K562 (cell line): Measurements from ENCODE around the gene TMOD2. TPM values are rescaled to one million over a fixed set of nuclear protein-coding genes. Genes with fewer than 3 reads are reported as not detected.
A peak's percentile ranks its signal among the peaks of the same experiment; 100 is the strongest.

Experiments
- ATAC-seq: fragments of 200-7000 bp; cut with Tn5 transposase; 3 replicates; pipeline ENCODE4 v1.9.1; 2020; ENCODE audit warnings: moderate library complexity
- BruUV-seq: library from RNA; stranded (reverse); fragments of 400-500 nt; replicated peaks from 2 replicates; lab custom pipeline; 2021; lab: Mats Ljungman, UMichigan
- CTCF ChIA-PET: fragments of 300-600 bp; formaldehyde crosslinking; extraction: SDS; loops from one replicate; lab custom pipeline; 2021; ENCODE audit warnings: low intra/inter-chr PET ratio; lab: Yijun Ruan, JAX
- POLR2A ChIA-PET: fragments of 300-600, 350-650 bp; sonication (Branson Sonifier 250); formaldehyde crosslinking; extraction: SDS; loops from one replicate; lab custom pipeline; 2021; ENCODE audit warnings: antibody characterized with exemption, inconsistent platforms; lab: Yijun Ruan, JAX
- DNase-seq, 4 experiments: peaks; one replicate each; pipeline versions ENCODE4 v3.0.0 to v3.0.0-alpha.2; 2011 to 2018; ENCODE audit warnings: low spot score in 3 of 4, mixed read lengths in 3 of 4; ENCODE audit errors: extremely low read depth in 1 of 4
- FAIRE-seq: peaks from 2 replicates; lab custom pipeline; 2011; peaks lifted over from hg19 to GRCh38; lab: Jason Lieb, UNC
- H2AFZ ChIP-seq: 2 replicates; pipeline ENCODE4 v1.6.0; 2011; ENCODE audit warnings: low read depth, low read length, control low read depth, inconsistent platforms
- H3K27ac ChIP-seq: fragments of 200-600 bp; 3 replicates; pipeline ENCODE4 v1.8.0; 2011; ENCODE audit warnings: low read depth, mild to moderate bottlenecking, control low read depth, inconsistent platforms, low read length, moderate library complexity, mixed read lengths; ENCODE audit errors: extremely low read depth
- H3K27me3 ChIP-seq, 2 experiments: fragments of 300-600 bp in 1 of 2; 2 replicates in 1 of 2; 3 replicates in 1 of 2; pipeline versions ENCODE4 v1.6.0 to v1.8.0; 2011; ENCODE audit warnings: inconsistent platforms in 2 of 2, low read length in 2 of 2, mild to moderate bottlenecking in 1 of 2, mixed read lengths in 1 of 2, moderate library complexity in 1 of 2; ENCODE audit not compliant: control insufficient read depth in 2 of 2, insufficient read depth in 2 of 2
- H3K36me3 ChIP-seq: fragments of 300-600 bp; 3 replicates; pipeline ENCODE4 v1.8.0; 2011; ENCODE audit warnings: mild to moderate bottlenecking, low read length, inconsistent platforms; ENCODE audit not compliant: control insufficient read depth, insufficient read depth
- H3K4me1 ChIP-seq, 2 experiments: fragments of 200-600 bp in 1 of 2; replicated peaks in 1 of 2; 2 replicates in 1 of 2; 3 replicates in 1 of 2; pipeline versions ENCODE4 v1.5.1 to v1.8.0; 2011; ENCODE audit warnings: inconsistent platforms in 2 of 2, low read length in 2 of 2, mild to moderate bottlenecking in 1 of 2, mixed read lengths in 1 of 2, moderate library complexity in 1 of 2; ENCODE audit not compliant: control insufficient read depth in 2 of 2, insufficient read depth in 2 of 2
- H3K4me2 ChIP-seq: 2 replicates; pipeline ENCODE4 v1.6.1; 2011; ENCODE audit warnings: low read length, control low read depth, inconsistent platforms, mixed read lengths; ENCODE audit not compliant: insufficient read depth
- H3K4me3 ChIP-seq: fragments of 200-600 bp; sonication (generic), shearing (Covaris generic); 2 replicates; pipeline ENCODE4 v1.5.1; 2016; ENCODE audit warnings: control low read depth, inconsistent platforms
- H3K79me2 ChIP-seq: fragments of 200-600 bp; 3 replicates; pipeline ENCODE4 v1.8.0; 2011; ENCODE audit warnings: low read length, inconsistent platforms; ENCODE audit not compliant: control insufficient read depth, insufficient read depth
- H3K9ac ChIP-seq, 2 experiments: 2 replicates each; pipeline versions ENCODE4 v1.6.0 to v1.6.1; 2011; ENCODE audit warnings: low read depth in 2 of 2, low read length in 2 of 2, control low read depth in 1 of 2, inconsistent platforms in 1 of 2, mild to moderate bottlenecking in 1 of 2, mixed read lengths in 1 of 2; ENCODE audit not compliant: insufficient read depth in 1 of 2
- H3K9me1 ChIP-seq: one replicate; pipeline ENCODE4 v1.6.0; 2011; ENCODE audit warnings: inconsistent platforms, mild to moderate bottlenecking, low read length, moderate library complexity; ENCODE audit not compliant: control insufficient read depth, insufficient read depth
- H3K9me3 ChIP-seq: replicated peaks from 2 replicates; pipeline ENCODE4 v1.5.1; 2011; ENCODE audit warnings: low read depth, low read length, inconsistent platforms; ENCODE audit not compliant: control insufficient read depth, insufficient read depth
- H4K20me1 ChIP-seq: replicated peaks from 2 replicates; pipeline ENCODE4 v1.6.1; 2011; ENCODE audit warnings: low read length, inconsistent platforms, mixed read lengths; ENCODE audit not compliant: control insufficient read depth, insufficient read depth
- CUX1 ChIP-seq: fragments of 200-800 bp; sonication (Bioruptor generic); IDR thresholded peaks from 2 replicates; pipeline ENCODE4 v1.6.1; 2016; ENCODE audit warnings: missing genetic modification characterization, missing compliant biosample characterization
- HOMEZ ChIP-seq: fragments of 250-450 bp; sonication (Bioruptor Pico); IDR thresholded peaks from 2 replicates; pipeline ENCODE4 v1.4.0; 2020; ENCODE audit warnings: mild to moderate bottlenecking, moderate library complexity
- ID3 ChIP-seq, 2 experiments: fragments of 250-450 bp in 1 of 2; fragments of 450-650 bp in 1 of 2; sonication (Bioruptor Pico) in 1 of 2; IDR thresholded peaks; 2 replicates each; pipeline versions ENCODE4 v1.6.1 to v1.8.0; 2016 to 2021; ENCODE audit warnings: mild to moderate bottlenecking in 2 of 2, moderate library complexity in 2 of 2, missing compliant biosample characterization in 1 of 2, missing genetic modification characterization in 1 of 2
- PBX2 ChIP-seq, 2 experiments: IDR thresholded peaks in 1 of 2; conservative IDR thresholded peaks in 1 of 2; 2 replicates each; pipeline ENCODE4 v1.6.1; 2016; ENCODE audit warnings: low read depth in 2 of 2, mild to moderate bottlenecking in 1 of 2, missing compliant biosample characterization in 1 of 2, missing genetic modification characterization in 1 of 2, moderate library complexity in 1 of 2
- PRMT5 ChIP-seq: sonication (generic); formaldehyde crosslinking; IDR thresholded peaks from 2 replicates; pipeline ENCODE4 v1.5.0; 2020; ENCODE audit warnings: missing genetic modification reagents
- STAG1 ChIP-seq: sonication (generic); formaldehyde crosslinking; IDR thresholded peaks from 2 replicates; pipeline ENCODE4 v1.5.0; 2020; ENCODE audit warnings: missing genetic modification reagents, borderline replicate concordance
- ZZZ3 ChIP-seq: fragments of 450-650 bp; IDR thresholded peaks from 2 replicates; pipeline ENCODE4 v1.6.1; 2016; ENCODE audit warnings: antibody characterized with exemption, mild to moderate bottlenecking, moderate library complexity
- WGBS: fragments of 100-300 bp; shearing (Covaris generic); methylation state at CpG from one replicate; pipeline ENCODE4 v1.1.6; 2016; ENCODE audit warnings: low coverage, mixed read lengths; ENCODE audit not compliant: insufficient coverage; ENCODE audit errors: missing lambda C conversion rate; 5-methylcytosine and 5-hydroxymethylcytosine counted together
- in situ Hi-C: fragments of 300-500 bp; cut with MboI; formaldehyde crosslinking; loops from 4 replicates; pipeline ENCODE4 v1.15.0; 2018; ENCODE audit warnings: inconsistent platforms, mixed read lengths
- intact Hi-C: fragments of 100-400 bp; cut with micrococcal nuclease; formaldehyde crosslinking; loops from 2 replicates; pipeline ENCODE4 v1.14.2; 2022
- polyA plus RNA-seq, 8 experiments: library from polyadenylated mRNA; depleted of rRNA in 4 of 8; stranded (reverse) in 5 of 8; unstranded in 3 of 8; fragments of >200 nt; fragmentation: Nextera tagmentation in 2 of 8; fragmentation: Illumina TruSeq in 1 of 8; extraction: Ambion mirVana in 2 of 8; extraction: Trizol in 1 of 8; gene quantifications; 2 replicates each; pipeline versions ENCODE4 v1.2.1 to v1.2.3, GENCODE V29; 2011 to 2014; ENCODE audit warnings: inconsistent platforms in 1 of 8, missing spikeins in 1 of 8
- total RNA-seq, 7 experiments: library from RNA; depleted of rRNA in 6 of 7; stranded (reverse); fragments of >200 nt in 6 of 7; fragmentation: Illumina TruSeq in 2 of 7; extraction: Trizol in 2 of 7; gene quantifications; 2 replicates each; pipeline versions ENCODE4 v1.2.1 to v1.2.3, GENCODE V29; 2011 to 2021; ENCODE audit warnings: low replicate concordance in 1 of 7

The TMOD2 gene
- total and polyA plus RNA-seq, 9 of the 15 experiments (the other 6 are each of a cell fraction or from before 2014, with no cell fraction given): 0.49 to 3.8 (median 3.0) TPM

GRCh38 chr15:51846066-51846462, 94.7 kb downstream of the TMOD2 start (continued):
- no peak for TF ChIP-seq ID3 (CRISPR knock-in tag; IDR thresholded peaks at IDR 0.05)
- no peak for TF ChIP-seq ID3 (tag; IDR thresholded peaks at IDR 0.05)
- TF ChIP-seq PRMT5 (CRISPR knock-in tag): no peak
- TF ChIP-seq ZZZ3: no peak
- TF ChIP-seq, all 486 proteins: peak for 2

- H3K27ac ChIP-seq: peak overlapping the region; percentile 32; the same call in 1 of the 3 replicates
- TF ChIP-seq CUX1 (CRISPR knock-in tag) (no peak), PBX2 (CRISPR knock-in tag; IDR thresholded peaks at IDR 0.05; ENCODE audit: low read depth) (no peak; the same call in 1 of the 2 replicates), PBX2 (tag; conservative IDR thresholded peaks at IDR 0.05; ENCODE audit: low read depth) (peak; percentile 96), HOMEZ (CRISPR knock-in tag) (no peak), STAG1 (CRISPR knock-in tag) (no peak)
Measured at GRCh38 chr15:51846463-51847230, 95.2 kb downstream of the TMOD2 start.

More at GRCh38 chr15:51846463-51847230, 95.2 kb downstream of the TMOD2 start:
- ATAC-seq (no peak), FAIRE-seq (peak; percentile 76), DNase-seq (peak in 2 of 4 experiments; percentile 22 to 68)
- no peak overlapping the region for H3K4me2 ChIP-seq
- H3K36me3 ChIP-seq: no peaks in the 10 kb centered on the region
- in situ Hi-C loops: no loop called here
- H3K79me2 ChIP-seq: peaks cover 94% of the 10 kb centered on the region
- no peak overlapping the region for H3K4me3 ChIP-seq
- no peak overlapping the region for H2AFZ ChIP-seq
- intact Hi-C loops: no loop called here
- H3K27me3 ChIP-seq: no peaks in the 10 kb centered on the region
- no peak overlapping the region for H3K9ac ChIP-seq
- no TSS peak for BruUV-seq
- ChIA-PET CTCF (no interaction called here), POLR2A (interaction anchor here (0.7 to 1.0 kb wide), 3 partner anchors 8 to 54 kb away, joined by 3 read pairs; no protein-coding TSS in a partner anchor)
- peaks cover 4 to 54% of the 10 kb centered on the region in 2 experiments for H3K4me1 ChIP-seq
- H4K20me1 ChIP-seq: peaks cover 24% of the 10 kb centered on the region
- WGBS: 14% methylated on average over 3 of the region's 3 CpGs
- no peaks in the 10 kb centered on the region for H3K9me3 ChIP-seq
- H3K9me1 ChIP-seq: no peaks in the 10 kb centered on the region
